PC-9 (cell line): ENCODE measurements around the gene TCP10L. TPM values are rescaled to one million over a fixed set of nuclear protein-coding genes. Genes with fewer than 3 reads are reported as not detected.
"Not testable (repeated sequence)": the region's sequence is repeated elsewhere in the genome, so short reads cannot be mapped to it uniquely, and the experiment has no call there.

Source experiments
- BruUV-seq: library from RNA; stranded (reverse); fragments of 400-500 nt; replicated peaks from 2 replicates; lab custom pipeline; 2021; lab: Mats Ljungman, UMichigan
- CTCF ChIA-PET: fragments of 300-600 bp; sonication (Branson Sonifier 250); formaldehyde crosslinking; loops from one replicate; lab custom pipeline; 2022; ENCODE audit warnings: antibody characterized with exemption; lab: Charles Lee
- POLR2A ChIA-PET: fragments of 300-600 bp; sonication (Branson Sonifier 250); formaldehyde crosslinking; loops from one replicate; lab custom pipeline; 2022; ENCODE audit warnings: antibody characterized with exemption; ENCODE audit not compliant: unreplicated experiment; lab: Charles Lee
- DNase-seq, 2 experiments: peaks; one replicate each; pipeline versions ENCODE4 v3.0.0 to v3.0.0-alpha.2; 2015 to 2022; ENCODE audit warnings: mixed read lengths in 1 of 2
- H2AFZ ChIP-seq: fragments of 200-600 bp; sonication (generic); 2 replicates; pipeline ENCODE4 v1.8.1; 2017; ENCODE audit warnings: antibody characterized with exemption
- H3F3A ChIP-seq: fragments of 200-600 bp; sonication (generic); 2 replicates; pipeline ENCODE4 v1.8.1; 2017; ENCODE audit warnings: antibody characterized with exemption, mild to moderate bottlenecking, low read depth; ENCODE audit not compliant: insufficient read depth
- H3K27ac ChIP-seq: fragments of 200-600 bp; sonication (generic); 2 replicates; pipeline ENCODE4 v1.6.1; 2016; ENCODE audit warnings: mixed run types
- H3K27me3 ChIP-seq: fragments of 200-600 bp; sonication (generic); 2 replicates; pipeline ENCODE4 v1.6.1; 2016; ENCODE audit warnings: low read depth, mixed run types; ENCODE audit not compliant: insufficient read depth
- H3K36me3 ChIP-seq: fragments of 200-600 bp; sonication (generic); 2 replicates; pipeline ENCODE4 v1.6.1; 2016; ENCODE audit warnings: low read depth, mixed run types
- H3K4me1 ChIP-seq: fragments of 200-600 bp; sonication (generic); replicated peaks from 2 replicates; pipeline ENCODE4 v1.6.1; 2016; ENCODE audit warnings: mixed run types; ENCODE audit not compliant: insufficient read depth
- H3K4me2 ChIP-seq: fragments of 200-600 bp; sonication (generic); 2 replicates; pipeline ENCODE4 v1.6.1; 2017; ENCODE audit warnings: mixed run types
- H3K4me3 ChIP-seq: fragments of 200-600 bp; sonication (generic); 2 replicates; pipeline ENCODE4 v1.6.1; 2016; ENCODE audit warnings: mixed run types
- H3K79me2 ChIP-seq: fragments of 200-600 bp; sonication (generic); 2 replicates; pipeline ENCODE4 v1.6.1; 2017; ENCODE audit warnings: low read depth, mixed run types
- H3K9me2 ChIP-seq: fragments of 200-600 bp; sonication (generic); 2 replicates; pipeline ENCODE4 v1.8.1; 2017; ENCODE audit warnings: mild to moderate bottlenecking; ENCODE audit not compliant: insufficient read depth
- H3K9me3 ChIP-seq: fragments of 200-600 bp; sonication (generic); 2 replicates; pipeline ENCODE4 v1.8.1; 2016; ENCODE audit warnings: low read depth; ENCODE audit not compliant: insufficient read depth
- H4K20me1 ChIP-seq: fragments of 200-600 bp; sonication (generic); 2 replicates; pipeline ENCODE4 v1.8.1; 2017; ENCODE audit not compliant: insufficient read depth
- EZH2 ChIP-seq: fragments of 200-600 bp; sonication (generic); IDR thresholded peaks from 2 replicates; pipeline ENCODE4 v1.8.0; 2017; ENCODE audit warnings: antibody characterized with exemption, low read depth
- intact Hi-C: fragments of 100-400 bp; cut with micrococcal nuclease; formaldehyde crosslinking; loops from one replicate; pipeline ENCODE4 v1.10.0; 2022; ENCODE audit not compliant: unreplicated experiment
- total RNA-seq: library from RNA; stranded (reverse); gene quantifications from 2 replicates; pipeline ENCODE4 v1.2.3, GENCODE V29; 2021
- TF ChIP-seq, protein P1 (sequence below): fragments of 200-600 bp; sonication (generic); conservative IDR thresholded peaks from 2 replicates; pipeline ENCODE4 v1.6.1; 2017; ENCODE audit warnings: mixed run types, antibody characterized with exemption, mild to moderate bottlenecking, moderate library complexity

TCP10L gene
- total RNA-seq, 1 experiment from 2014 or later = 0.68 TPM

- no TSS peak for BruUV-seq
- CTCF ChIA-PET = no interaction called here
These were observed 19.4 kb downstream of the TCP10L start for GRCh38 chr21:32565856-32566465.

GRCh38 chr21:32562915-32563314, 22.4 kb downstream of the TCP10L start:
- intact Hi-C loops = no loop called here

More at GRCh38 chr21:32565856-32566465, 19.4 kb downstream of the TCP10L start:
- Histone ChIP-seq H3K4me3 (no peak overlapping the region), H3K36me3 (no peaks in the 10 kb centered on the region), H4K20me1 (no peaks in the 10 kb centered on the region), H3K9me2 (no peaks in the 10 kb centered on the region), H3K27ac (no peak overlapping the region), H3K4me1 (peaks cover 6% of the 10 kb centered on the region), H2AFZ (no peak overlapping the region), H3K4me2 (no peak overlapping the region), H3K9me3 (no peaks in the 10 kb centered on the region), H3K79me2 (no peaks in the 10 kb centered on the region), H3K27me3 (no peaks in the 10 kb centered on the region), H3F3A (peaks cover 4% of the 10 kb centered on the region; the same call in 1 of the 2 replicates)
- intact Hi-C loops = no loop called here
- TF ChIP-seq, protein P1, sequence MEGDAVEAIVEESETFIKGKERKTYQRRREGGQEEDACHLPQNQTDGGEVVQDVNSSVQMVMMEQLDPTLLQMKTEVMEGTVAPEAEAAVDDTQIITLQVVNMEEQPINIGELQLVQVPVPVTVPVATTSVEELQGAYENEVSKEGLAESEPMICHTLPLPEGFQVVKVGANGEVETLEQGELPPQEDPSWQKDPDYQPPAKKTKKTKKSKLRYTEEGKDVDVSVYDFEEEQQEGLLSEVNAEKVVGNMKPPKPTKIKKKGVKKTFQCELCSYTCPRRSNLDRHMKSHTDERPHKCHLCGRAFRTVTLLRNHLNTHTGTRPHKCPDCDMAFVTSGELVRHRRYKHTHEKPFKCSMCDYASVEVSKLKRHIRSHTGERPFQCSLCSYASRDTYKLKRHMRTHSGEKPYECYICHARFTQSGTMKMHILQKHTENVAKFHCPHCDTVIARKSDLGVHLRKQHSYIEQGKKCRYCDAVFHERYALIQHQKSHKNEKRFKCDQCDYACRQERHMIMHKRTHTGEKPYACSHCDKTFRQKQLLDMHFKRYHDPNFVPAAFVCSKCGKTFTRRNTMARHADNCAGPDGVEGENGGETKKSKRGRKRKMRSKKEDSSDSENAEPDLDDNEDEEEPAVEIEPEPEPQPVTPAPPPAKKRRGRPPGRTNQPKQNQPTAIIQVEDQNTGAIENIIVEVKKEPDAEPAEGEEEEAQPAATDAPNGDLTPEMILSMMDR = no peak
- no peak for TF ChIP-seq EZH2
- POLR2A ChIA-PET = no interaction called here
- DNase-seq = no peak

GRCh38 chr21:32562426-32562825, 22.9 kb downstream of the TCP10L start:
- CTCF ChIA-PET = no interaction called here
- DNase-seq = no peak
- H3K4me1 ChIP-seq = no peaks in the 10 kb centered on the region
- H3K27me3 ChIP-seq = no peaks in the 10 kb centered on the region
- no peaks in the 10 kb centered on the region for H3K9me3 ChIP-seq
- H3K4me2 ChIP-seq = no peak overlapping the region
- no peak overlapping the region for H3K27ac ChIP-seq
- H2AFZ ChIP-seq = no peak overlapping the region
- no peaks in the 10 kb centered on the region for H3K79me2 ChIP-seq
- H3K9me2 ChIP-seq = no peaks in the 10 kb centered on the region
- POLR2A ChIA-PET = no interaction called here
- intact Hi-C loops = no loop called here
- no peaks in the 10 kb centered on the region for H4K20me1 ChIP-seq
- BruUV-seq = no TSS peak
- TF ChIP-seq EZH2 = no peak
- TF ChIP-seq, protein P1 = no peak
- no peaks in the 10 kb centered on the region for H3F3A ChIP-seq
- H3K4me3 ChIP-seq = no peak overlapping the region
- no peaks in the 10 kb centered on the region for H3K36me3 ChIP-seq

More at GRCh38 chr21:32562915-32563314, 22.4 kb downstream of the TCP10L start:
- H3K9me3 ChIP-seq = no peaks in the 10 kb centered on the region
- H3F3A ChIP-seq = no peaks in the 10 kb centered on the region
- no peak overlapping the region for H3K4me3 ChIP-seq
- TF ChIP-seq EZH2 = no peak
- TF ChIP-seq, protein P1 = no peak
- no peak overlapping the region for H3K27ac ChIP-seq
- no peaks in the 10 kb centered on the region for H4K20me1 ChIP-seq
- ChIA-PET CTCF (no interaction called here), POLR2A (no interaction called here)
- H3K4me2 ChIP-seq = no peak overlapping the region
- no peaks in the 10 kb centered on the region for H3K4me1 ChIP-seq
- no peaks in the 10 kb centered on the region for H3K27me3 ChIP-seq
- BruUV-seq = no TSS peak
- H3K9me2 ChIP-seq = no peaks in the 10 kb centered on the region
- H3K36me3 ChIP-seq = no peaks in the 10 kb centered on the region
- H2AFZ ChIP-seq = no peak overlapping the region
- H3K79me2 ChIP-seq = no peaks in the 10 kb centered on the region
- DNase-seq = no peak

DNA sequence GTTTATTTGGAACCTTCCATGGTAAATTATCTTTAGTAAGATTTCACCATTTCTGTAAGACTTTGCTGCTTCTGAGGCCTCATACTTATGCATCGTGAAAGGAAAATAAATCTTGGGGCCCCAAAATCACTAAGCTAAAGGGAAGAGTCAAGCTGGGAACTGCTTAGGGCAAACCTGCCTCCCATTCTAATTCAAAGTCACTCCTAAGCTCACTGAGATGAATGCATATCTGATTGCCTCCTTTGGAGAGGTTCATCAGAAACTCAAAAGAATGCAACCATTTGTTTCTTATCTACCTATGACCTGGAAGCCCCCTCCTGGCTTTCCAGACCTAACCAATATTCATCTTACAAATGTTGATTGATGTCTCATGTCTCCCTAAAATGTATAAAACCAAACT, 23.8 kb downstream of the TCP10L start:
- H3K27ac ChIP-seq, H3K9me3 ChIP-seq, H3F3A ChIP-seq, CTCF ChIA-PET, H3K4me3 ChIP-seq, H3K4me2 ChIP-seq, H3K79me2 ChIP-seq, H4K20me1 ChIP-seq, H3K4me1 ChIP-seq, POLR2A ChIA-PET, DNase-seq, BruUV-seq, intact Hi-C loops, H2AFZ ChIP-seq, H3K9me2 ChIP-seq, H3K36me3 ChIP-seq, H3K27me3 ChIP-seq: not testable (repeated sequence)
